Fibroblast of skin of right biceps (primary cell): ENCODE measurements around the gene NPAS3.

Experiments used
- DNase-seq: peaks from one replicate; pipeline ENCODE4 v3.0.0-alpha.2; 2013

NPAS3 gene

DNA sequence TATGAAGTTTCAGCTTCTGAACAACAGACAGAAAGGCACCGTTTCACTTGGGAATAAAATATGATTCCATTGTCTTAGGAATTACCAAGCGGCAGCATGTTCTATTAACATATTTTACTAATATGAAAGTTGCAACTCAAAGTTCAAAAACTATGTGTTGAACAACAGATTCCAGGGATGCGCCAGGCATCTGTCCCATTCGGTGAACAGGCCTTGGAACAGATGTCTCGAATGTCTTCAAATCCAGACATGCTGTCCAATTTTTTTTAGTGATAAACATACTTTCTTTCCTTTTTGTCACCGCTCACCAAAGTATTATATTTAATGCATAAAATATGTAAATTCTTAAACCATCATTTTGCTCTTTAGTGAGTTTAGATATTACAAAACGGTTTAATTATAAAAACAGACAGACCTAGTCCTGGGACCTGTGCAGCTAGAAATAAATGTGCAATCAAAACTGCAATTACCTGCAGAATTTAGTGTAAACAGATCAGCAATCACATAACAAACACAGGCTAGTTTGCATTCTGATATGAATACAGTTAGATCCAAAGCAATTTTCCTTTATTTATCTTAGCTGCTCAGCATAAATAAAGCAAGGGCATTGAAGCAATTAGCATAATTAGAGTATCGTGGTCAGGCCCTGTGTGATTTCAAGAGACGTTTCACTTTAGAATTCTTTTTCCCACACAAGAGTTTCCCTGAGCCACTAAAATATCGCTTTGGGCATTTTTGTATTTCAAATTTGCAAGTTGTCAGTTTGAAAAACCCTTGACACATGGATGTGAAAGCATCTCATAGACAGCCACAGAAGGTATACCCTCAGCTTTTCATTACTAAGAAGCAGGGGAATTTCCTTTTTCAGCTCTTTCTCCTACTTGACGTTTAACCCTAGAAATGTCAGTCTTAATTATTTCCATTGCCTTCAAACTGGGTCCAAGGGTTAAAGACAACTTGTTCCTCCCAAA lies 591.4 kb downstream of the NPAS3 start:
- DNase-seq: no peak

DNA sequence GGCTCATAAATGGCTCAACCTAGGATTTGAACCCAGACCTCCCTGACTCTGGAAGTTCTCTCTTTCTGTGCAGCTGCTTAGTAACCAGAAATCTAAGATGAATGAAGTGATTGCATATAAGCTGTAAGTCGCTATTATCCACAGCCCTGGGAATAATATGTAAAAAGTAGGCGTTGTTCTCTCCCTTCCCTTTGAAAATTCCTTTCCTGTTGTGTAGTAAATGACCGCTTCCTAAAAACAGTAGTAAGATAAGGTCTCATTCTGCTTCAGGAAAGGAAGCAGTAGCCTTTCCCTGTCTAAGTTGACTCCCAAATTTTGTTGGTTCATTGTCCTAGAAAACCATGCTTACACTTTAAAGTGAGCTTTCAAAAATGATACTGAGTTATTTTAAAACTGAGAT lies 593.9 kb downstream of the NPAS3 start:
- DNase-seq: no peak

DNA sequence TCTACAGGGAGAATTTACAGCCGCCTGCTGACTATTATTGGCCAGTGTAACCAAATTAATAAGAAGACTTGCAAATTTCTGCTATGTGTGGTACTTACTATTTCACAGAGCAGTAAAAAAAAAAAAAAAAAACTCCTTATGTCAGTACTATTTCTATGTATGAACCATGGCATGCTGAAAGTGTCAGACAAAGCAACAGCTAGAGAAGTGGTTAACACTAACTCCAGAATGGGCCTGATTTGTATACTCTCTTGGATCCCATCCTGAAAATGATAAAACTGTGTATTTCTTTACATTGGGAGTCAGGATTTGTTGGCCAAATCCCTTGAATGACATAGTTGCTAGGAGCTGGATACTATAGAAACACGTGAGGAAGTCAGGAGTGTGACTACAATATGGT lies 595.4 kb downstream of the NPAS3 start:
- DNase-seq: no peak

DNA sequence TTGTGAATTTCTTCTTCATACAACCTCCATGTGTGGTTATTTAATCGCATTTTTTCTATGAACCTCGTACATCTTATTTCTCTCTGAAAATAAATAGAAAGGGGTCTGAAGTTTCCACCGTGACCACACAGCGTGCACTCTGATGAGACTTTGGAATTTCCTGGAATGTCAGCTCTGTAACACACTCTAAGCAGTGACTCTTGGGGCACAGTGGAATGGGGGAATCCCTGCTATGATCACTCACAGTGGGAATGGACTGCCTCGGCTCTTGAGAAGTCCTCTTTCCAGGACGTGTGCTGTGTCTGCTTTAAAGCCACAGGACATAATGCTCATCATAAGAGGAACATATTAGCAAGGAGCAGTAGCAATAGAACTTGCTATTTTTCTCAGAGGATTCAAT lies 596.0 kb downstream of the NPAS3 start:
- peak; percentile 17 for DNase-seq

DNA sequence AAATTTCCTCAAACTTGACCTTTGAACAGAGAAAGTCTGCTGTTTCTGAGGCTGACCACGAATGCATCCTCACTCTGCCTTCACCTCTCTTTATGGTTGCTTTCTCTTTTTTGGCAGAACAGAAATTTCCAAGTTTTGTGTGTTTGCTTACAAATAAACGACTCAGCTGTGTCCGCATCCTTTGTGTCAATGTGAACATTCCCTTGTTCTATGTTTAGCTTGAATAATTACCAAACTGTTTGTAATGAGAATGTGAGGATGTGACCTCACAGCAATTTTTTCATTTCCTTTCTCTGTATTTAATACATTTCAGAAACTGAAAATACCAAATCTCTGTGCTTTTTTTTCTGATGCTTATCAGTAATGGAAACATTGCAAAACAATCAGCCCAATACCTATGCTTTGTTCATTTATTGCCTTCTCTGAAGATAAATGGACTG lies 601.3 kb downstream of the NPAS3 start:
- DNase-seq: no peak

DNA sequence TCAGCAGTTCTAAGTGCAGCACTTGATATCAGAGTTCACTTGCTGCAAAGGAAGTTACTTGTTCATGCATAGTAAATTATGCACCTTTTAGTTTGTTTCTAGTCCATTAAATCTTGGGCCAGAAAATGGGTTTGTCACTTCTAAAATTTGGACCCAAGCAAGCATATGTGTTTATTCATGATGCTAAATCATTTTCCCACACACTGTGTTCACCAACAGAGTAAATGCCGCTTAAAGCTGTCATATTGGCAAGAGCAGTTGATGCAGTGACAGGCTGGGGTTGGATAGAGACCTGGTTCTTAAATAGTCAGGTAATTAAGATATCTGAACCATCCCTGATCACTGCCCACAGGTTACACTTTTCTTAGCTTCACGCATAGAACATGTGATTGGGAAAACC lies 602.5 kb downstream of the NPAS3 start:
- DNase-seq: no peak

DNA sequence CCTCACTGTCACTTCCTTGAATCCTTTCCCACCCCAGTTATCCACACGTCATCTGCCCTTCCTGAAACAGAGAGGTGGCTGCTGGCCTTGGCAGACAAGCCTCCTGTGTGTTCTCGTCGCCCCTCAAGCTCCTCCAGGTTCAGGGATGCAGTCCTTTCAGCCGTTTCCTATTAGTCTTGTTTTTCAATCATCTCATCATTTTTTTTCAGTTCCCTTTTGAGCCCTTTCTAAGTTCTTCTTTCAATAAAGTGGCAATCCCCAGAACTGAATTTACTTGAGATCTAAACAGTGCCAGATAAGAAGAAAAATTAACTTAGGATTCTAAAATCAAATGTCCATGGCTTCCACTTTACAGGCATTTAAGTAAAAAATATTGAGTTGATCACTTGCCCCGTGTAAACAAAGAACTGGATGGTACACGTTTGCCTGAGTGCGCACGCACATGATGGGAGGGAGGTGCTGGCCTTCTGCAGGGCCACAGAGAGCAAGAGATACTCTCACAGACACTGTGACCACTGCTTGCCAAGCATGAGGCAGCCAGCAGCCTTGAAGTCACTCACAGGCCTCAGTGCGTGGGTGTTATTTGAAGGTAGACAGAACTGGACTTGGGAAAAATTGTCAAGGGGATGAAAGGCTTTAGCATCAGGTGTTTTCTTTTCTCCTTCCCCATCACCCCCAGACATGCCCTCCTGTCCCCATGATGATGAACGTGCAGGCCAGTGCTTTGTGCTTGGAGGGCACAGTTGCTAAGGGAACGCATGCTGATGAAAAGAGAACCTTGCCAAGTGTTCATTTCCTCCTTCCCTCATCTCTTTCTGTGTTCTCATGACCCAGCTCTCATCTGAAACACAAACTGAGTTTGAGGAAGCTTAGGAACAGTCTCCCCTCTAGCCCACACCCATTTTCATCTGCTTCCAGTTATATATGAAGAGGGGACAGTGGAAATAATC lies 603.9 kb downstream of the NPAS3 start:
- DNase-seq: no peak

DNA sequence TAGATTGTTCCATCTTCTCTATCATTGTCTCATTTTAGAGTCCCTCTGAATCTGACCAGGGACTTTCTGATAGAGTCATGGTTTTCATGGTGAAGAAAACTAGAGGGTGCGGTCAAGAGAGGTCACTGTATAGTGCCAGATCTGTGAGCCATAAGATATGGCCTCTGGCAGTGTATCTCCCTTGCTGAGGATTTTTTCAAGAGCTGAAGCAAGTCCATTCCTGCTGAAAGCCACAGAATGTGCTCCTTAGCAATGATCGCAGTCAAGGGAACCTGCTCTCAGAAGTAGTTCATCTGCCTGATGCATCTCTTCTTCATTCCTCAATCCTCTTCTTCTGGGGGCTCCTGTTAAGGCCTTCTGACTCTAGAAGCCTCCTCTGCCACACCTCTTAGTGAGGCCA lies 607.0 kb downstream of the NPAS3 start:
- no peak for DNase-seq

DNA sequence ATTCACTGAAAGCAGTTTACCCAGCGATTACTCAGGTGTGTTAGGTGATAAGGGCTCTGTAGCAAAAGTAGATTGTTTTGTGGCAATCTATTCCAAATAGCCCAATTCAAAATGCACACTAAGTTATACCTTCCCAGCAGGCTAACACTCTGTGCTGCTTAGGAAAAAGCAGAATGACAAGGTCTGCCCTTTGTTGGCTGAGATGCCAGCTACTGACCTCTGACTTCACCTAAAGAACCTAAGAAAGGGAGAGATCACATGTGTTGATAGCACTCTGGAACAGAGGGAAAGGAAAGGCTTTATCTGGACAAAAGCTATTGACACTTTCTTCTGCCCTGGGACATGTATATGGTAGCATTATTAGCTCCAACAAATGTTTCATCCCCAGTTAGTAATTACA lies 609.9 kb downstream of the NPAS3 start:
- DNase-seq: no peak

DNA sequence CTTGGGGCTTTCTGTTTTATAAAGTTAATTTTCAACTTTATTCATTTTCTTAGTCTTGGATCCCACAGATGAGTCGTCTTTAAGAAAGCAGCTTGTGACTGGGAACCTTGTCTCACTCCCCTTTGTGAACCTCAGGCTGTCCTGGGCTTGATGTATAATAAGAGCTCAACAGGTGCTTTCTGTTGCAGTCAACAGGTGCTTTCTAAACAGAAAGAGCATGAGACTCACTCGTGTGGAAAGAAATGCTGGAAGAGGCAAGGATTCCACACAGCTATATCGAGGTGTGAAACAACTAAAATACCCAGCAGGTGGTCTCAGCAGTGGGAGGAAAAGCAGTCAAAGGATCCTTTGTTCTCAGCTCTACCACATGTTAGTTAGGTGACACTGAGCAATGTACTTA lies 613.3 kb downstream of the NPAS3 start:
- DNase-seq: no peak

DNA sequence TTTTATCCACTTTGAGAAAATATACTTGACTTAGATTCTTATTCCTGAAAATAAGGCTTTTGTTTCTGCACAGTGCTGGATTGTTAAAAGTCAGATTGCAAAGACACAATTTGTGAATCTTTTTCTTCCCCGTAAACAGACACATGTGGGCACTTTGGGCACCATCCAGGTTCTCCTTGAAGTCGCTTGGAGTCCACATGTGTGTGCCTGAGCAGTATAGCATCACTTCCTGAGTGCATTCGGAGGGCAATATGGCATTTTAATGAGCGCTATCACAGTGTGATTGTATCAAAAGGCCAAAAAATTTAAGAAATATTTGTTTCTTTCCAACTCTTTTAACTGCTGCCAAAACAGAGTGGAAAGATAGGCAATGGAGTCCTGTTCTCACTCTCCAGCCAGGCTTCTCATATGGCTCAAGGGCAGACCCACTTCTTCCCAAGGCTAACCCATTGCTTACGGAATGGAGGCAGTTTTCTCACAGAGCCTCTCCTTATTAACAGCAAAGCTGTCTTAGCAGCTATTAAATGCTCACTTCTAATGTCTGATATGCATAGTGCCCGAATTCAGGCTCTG lies 615.1 kb downstream of the NPAS3 start:
- no peak for DNase-seq

DNA sequence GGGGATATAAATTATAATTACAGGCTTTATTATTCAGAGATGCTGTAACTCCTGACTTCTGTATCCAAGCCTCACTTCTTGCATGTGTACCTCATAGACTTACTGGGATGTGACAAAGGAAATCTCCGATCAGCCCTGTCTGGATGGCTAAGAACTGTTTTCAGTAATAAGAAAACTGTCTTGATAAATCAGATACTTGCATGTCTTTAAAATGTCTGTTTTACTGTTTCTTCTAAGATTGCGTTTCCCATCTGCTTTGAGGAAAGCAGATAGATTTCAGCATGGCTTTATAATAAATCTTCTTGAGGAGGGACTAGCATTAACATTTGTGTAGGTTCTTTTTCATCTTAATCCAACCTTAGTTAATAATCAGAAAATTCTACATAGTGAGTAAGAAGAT lies 616.3 kb downstream of the NPAS3 start:
- no peak for DNase-seq

DNA sequence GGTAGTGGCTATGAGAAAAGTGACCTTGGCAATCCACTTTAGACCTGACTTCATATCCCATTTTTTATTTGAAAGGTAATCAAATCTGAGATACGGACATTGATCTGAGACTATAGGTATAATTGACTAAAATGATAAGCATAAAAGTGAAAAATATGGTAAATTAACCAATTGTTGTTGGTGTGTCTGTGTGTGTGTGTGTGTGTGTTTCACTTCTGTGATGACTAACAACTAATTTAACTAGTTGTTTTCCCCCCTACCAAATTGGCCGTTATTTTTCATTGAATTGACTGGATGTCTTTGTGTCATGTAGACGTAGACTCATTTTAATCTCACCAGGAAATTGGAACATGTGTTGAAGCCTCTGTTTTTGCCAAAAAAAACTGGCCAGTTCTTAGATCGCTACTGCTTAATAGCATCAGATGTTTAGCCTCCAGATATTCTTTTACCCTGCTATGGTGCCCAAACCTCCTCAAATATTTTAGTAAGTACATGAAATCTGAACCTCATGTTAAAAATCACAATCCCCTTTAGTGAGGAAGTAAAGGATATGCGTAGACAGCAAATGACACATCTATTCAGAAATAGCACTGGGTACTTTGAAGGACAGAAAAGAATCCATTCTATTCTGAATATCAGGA lies 617.2 kb downstream of the NPAS3 start:
- DNase-seq: no peak

DNA sequence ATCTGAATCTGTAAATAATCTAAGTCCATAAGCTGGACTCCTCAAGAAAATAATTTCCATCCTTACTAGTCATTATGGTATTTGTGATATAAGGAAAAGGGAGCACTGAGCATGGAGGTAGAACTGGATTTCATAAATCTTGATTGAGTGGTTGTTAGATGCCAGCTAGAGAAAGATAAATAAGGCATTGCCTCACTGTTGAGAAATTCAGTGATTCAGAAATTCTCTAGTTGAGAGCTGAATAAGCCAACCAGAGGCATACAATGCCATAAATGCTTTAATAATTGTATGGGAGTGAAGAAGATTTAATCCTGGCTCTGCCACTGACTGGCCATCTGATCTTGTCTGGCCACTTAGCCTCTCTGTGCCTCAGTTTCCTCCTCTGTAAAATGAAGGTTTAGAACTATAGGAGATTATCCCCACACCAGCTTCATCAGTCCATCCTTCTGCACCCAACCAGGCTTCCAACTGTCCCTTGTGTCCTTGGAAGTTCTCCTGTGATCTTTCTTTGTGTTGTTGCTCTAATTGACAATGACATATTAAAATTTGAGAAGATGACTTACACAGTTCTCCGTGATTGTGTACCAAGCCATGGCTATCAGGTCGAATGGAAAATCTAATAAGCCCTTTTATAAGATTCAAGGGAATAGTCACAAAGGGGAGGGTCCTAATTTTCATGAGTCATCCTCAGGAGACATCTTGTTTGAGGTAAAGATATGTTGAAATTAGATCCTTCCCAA lies 617.9 kb downstream of the NPAS3 start:
- peak; percentile 37 for DNase-seq

DNA sequence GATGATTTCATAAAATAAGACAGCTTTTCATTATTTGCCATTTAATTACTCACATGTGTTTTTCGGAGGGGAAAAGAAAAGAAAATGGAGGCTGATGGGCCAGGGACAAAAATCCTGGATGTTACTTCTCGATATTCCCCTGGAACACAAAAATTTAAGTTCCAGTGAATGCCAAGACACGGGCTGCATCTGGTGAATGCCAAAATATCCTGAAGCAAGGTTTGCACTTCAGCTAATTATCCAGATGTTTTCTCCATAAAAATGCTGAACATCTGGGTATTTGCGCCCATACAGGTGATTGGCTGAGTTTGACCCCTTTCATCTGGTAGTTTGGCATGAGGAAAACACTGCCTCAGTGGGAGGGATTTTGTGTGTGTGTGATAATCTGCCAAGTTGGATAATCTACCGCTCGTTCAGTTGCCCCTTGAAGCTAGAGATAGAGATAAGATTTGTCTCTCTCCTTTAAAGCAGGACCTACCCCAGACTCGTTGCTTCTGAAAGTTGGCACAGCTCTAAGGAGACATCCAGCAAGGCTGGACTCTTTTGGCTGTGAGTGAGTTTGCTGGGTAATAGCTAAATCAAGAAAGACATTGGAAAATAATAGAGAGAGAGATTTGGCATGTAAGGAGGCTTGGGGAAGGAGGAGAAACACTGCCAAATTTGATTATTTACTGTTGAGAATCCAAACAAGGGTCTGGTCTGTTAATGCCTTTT lies 622.2 kb downstream of the NPAS3 start:
- DNase-seq: no peak

DNA sequence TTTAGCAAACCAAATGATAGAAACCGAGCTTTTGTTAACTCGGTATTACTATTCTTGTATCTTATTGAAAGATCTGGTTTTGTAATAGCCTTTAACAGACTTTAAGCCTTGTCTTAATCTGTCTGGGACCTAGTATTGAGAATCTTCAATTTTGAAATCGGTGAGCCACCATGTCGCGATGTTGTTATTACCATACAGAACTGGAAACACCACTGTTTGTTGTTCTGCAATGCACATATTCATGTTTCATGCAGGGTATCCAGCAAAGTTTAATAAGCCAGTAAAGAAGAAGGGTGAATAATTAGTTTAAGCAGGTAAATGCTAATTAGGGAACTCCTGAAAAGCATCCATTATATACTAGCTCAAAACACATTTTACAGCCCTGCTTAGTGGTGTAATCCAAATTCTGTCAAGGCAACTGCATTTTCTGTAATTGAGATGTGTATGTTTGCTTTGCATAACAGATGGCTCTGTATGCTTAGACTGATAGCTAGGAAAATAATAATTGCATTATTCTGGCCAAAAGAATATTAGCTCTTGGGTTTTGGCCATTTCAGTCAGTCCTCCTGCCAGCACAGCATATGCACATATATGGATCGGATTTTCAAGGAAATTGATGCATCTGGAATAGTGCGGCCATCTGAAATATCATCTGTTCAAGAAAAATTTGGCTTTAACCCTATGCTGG lies 623.0 kb downstream of the NPAS3 start:
- no peak for DNase-seq

DNA sequence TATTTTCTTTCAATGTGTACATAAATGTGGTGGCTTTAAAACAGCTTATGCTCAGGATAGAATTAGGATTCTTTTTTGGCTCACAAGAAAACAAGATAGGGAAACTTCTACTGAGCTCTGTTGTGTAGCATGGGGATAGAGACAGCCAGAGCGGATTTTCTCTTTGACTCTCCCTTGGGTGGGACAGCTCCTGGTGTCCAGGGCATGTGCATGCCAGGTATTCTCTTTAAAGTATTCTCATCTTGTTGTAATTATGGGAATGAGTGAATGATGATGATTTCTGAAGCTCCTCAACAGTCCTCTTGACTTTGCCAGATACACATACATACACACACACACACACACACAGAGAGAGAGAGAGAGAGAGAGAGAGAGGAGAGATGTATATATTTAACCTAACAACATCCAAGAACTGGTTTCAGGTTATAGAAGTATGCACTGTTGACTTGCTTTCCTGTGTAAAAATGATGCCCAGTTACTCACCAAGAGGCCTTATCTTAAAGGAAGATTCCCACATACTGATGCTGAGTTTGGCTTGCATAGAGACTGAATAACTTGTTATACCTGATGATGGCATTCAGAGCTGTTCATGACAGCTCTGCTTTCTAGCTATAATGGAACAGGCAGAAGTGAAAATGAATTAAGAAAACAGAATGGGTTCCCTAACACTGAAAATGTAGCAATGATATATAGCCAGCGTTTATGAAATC lies 624.7 kb downstream of the NPAS3 start:
- DNase-seq: no peak

DNA sequence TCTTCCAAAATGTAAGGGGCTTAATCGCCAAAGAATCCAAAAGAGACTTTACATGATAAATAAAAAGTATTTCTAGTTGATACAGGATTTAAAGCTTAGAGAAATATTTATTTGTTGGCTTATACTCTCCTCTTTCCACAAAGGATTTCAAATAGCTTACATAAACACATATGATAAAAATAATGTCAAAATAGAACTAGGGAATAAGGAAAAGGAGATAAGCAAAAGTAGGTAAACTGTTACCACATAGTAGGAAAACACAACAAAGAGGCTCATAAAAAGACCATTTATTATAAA lies 625.2 kb downstream of the NPAS3 start:
- no peak for DNase-seq

DNA sequence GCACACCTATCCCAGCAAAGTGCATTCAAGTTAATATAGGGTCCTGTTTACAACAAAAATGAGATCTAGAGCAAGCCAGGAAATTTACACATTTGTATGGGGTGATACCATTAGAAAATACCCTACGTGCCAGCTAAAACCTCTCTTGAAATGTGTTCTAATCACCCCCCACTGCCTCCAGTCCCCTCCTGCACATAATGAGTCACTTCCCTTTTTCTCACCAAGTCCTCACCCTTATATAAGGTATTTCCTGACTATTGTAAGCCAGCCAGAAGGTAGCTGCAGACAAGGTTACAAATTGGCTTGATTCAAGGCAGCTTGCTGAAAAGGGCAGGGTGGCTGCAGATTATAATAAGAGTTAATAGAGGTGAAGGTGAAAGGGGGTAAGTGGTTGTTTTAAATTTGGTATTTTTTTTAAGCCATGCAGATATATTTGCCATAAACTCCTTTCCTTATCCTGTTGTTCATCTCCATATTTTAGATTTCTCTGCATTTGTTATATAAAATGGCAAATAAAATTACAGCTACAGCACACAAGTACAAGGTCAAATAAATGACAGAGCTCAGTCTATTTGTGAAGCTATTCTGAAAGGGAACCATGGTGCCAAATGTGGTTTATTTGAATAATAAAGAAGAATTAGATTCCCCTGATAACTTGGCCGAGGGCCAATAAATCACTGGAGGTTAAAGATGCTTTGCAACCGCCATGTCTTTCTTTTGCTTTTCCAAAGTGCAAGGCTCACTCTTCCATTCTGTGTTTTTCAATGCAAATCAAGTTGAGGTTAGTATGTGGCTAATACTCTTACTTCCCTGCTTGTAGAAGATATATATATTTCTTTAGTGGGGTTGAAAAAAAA lies 626.3 kb downstream of the NPAS3 start:
- peak; percentile 72 for DNase-seq
